Neuronal stem cell (in vitro differentiated cells): Measurements from ENCODE around the gene AKR1C2.
"Not testable (repeated sequence)": the region's sequence is repeated elsewhere in the genome, so short reads cannot be mapped to it uniquely, and the experiment has no call there.

Source experiments
- DNase-seq: peaks from one replicate; pipeline ENCODE4 v3.0.0-alpha.2; 2013; ENCODE audit warnings: low spot score
- H2AFZ ChIP-seq: one replicate; pipeline ENCODE4 v1.6.1; 2013; ENCODE audit warnings: mild to moderate bottlenecking, low read length, inconsistent platforms
- H2AK5ac ChIP-seq: 2 replicates; pipeline ENCODE4 v1.6.1; 2013; ENCODE audit warnings: low read depth, mild to moderate bottlenecking, inconsistent platforms, low read length, moderate library complexity, mixed read lengths
- H2BK120ac ChIP-seq: 2 replicates; pipeline ENCODE4 v1.6.1; 2013; ENCODE audit warnings: low read depth, mild to moderate bottlenecking, inconsistent platforms, low read length, moderate library complexity, mixed read lengths
- H2BK12ac ChIP-seq: one replicate; pipeline ENCODE4 v1.6.1; 2013; ENCODE audit warnings: low read length, inconsistent platforms
- H2BK15ac ChIP-seq: 2 replicates; pipeline ENCODE4 v1.6.1; 2013; ENCODE audit warnings: mild to moderate bottlenecking, low read length, inconsistent platforms, mixed read lengths
- H2BK5ac ChIP-seq: one replicate; pipeline ENCODE4 v1.6.1; 2013; ENCODE audit warnings: inconsistent platforms, mild to moderate bottlenecking, low read length, moderate library complexity
- H3K14ac ChIP-seq: one replicate; pipeline ENCODE4 v1.6.1; 2013; ENCODE audit warnings: low read length, inconsistent platforms
- H3K18ac ChIP-seq: 2 replicates; pipeline ENCODE4 v1.6.1; 2013; ENCODE audit warnings: low read length, inconsistent platforms
- H3K23ac ChIP-seq: 2 replicates; pipeline ENCODE4 v1.6.1; 2013; ENCODE audit warnings: low read depth, mild to moderate bottlenecking, mixed read lengths, low read length, inconsistent platforms; ENCODE audit not compliant: poor library complexity
- H3K27ac ChIP-seq: replicated peaks from 3 replicates; pipeline ENCODE4 v1.5.1; 2013; ENCODE audit warnings: low read length, inconsistent platforms
- H3K27me3 ChIP-seq, 3 experiments: 2 replicates each; pipeline ENCODE4 v1.6.1; 2013; ENCODE audit warnings: low read length in 3 of 3, mild to moderate bottlenecking in 2 of 3, inconsistent platforms in 1 of 3, low read depth in 1 of 3, mixed read lengths in 1 of 3, moderate library complexity in 1 of 3; ENCODE audit not compliant: control insufficient read depth in 3 of 3, insufficient read depth in 3 of 3
- H3K36me3 ChIP-seq, 2 donors: replicated peaks in 1 of 2; 2 replicates each; pipeline ENCODE4 v1.6.1; 2013; ENCODE audit warnings: low read length in 2 of 2; ENCODE audit not compliant: control insufficient read depth in 2 of 2, insufficient read depth in 2 of 2
- H3K4ac ChIP-seq: 2 replicates; pipeline ENCODE4 v1.6.1; 2013; ENCODE audit warnings: inconsistent platforms, mild to moderate bottlenecking, low read length, moderate library complexity
- H3K4me1 ChIP-seq, 2 donors: 1 replicate in 1 of 2; 2 replicates in 1 of 2; pipeline ENCODE4 v1.6.1; 2013; ENCODE audit warnings: low read length in 2 of 2, low read depth in 1 of 2; ENCODE audit not compliant: control insufficient read depth in 2 of 2, insufficient read depth in 1 of 2
- H3K4me2 ChIP-seq: one replicate; pipeline ENCODE4 v1.6.1; 2013; ENCODE audit warnings: mild to moderate bottlenecking, low read length, inconsistent platforms; ENCODE audit not compliant: insufficient read depth, poor library complexity, severe bottlenecking
- H3K4me3 ChIP-seq, 2 donors: 2 replicates each; pipeline ENCODE4 v1.5.1; 2013; ENCODE audit warnings: low read length in 2 of 2, mild to moderate bottlenecking in 2 of 2, inconsistent platforms in 1 of 2, moderate library complexity in 1 of 2
- H3K79me1 ChIP-seq: one replicate; pipeline ENCODE4 v1.6.1; 2013; ENCODE audit warnings: low read depth, mild to moderate bottlenecking, inconsistent platforms, low read length, moderate library complexity
- H3K9ac ChIP-seq: one replicate; pipeline ENCODE4 v1.6.1; 2013; ENCODE audit warnings: mild to moderate bottlenecking, low read depth, low read length, inconsistent platforms; ENCODE audit not compliant: poor library complexity
- H3K9me3 ChIP-seq, 2 donors: replicated peaks in 1 of 2; 2 replicates each; pipeline versions ENCODE3 to v1.6.1; 2013; ENCODE audit warnings: low read length in 2 of 2, mild to moderate bottlenecking in 2 of 2, inconsistent platforms in 1 of 2, low read depth in 1 of 2, mixed read lengths in 1 of 2, moderate library complexity in 1 of 2; ENCODE audit not compliant: control insufficient read depth in 2 of 2, insufficient read depth in 1 of 2
- H4K8ac ChIP-seq: one replicate; pipeline ENCODE4 v1.6.1; 2013; ENCODE audit warnings: low read depth, mild to moderate bottlenecking, inconsistent platforms, low read length, moderate library complexity
- H4K91ac ChIP-seq: one replicate; pipeline ENCODE4 v1.6.1; 2013; ENCODE audit warnings: low read length, low read depth, mild to moderate bottlenecking, inconsistent platforms; ENCODE audit not compliant: poor library complexity
- WGBS, 2 donors: extraction: QIAGEN DNeasy Blood & Tissue Kit; methylation state at CpG; one replicate each; pipeline ENCODE4 v1.1.7; 2013; ENCODE audit warnings: missing lambda C conversion rate in 2 of 2, mixed read lengths in 1 of 2; ENCODE audit not compliant: insufficient read length in 2 of 2, insufficient replicate concordance in 1 of 2; ENCODE audit errors: extremely low coverage in 2 of 2; 5-methylcytosine and 5-hydroxymethylcytosine counted together

The AKR1C2 gene

GRCh38 chr10:4990217-4990616, 13.4 kb downstream of the AKR1C2 start:
- no CpG with 5 or more reads among the region's 2 CpGs for WGBS, 2 donors
- H3K36me3 ChIP-seq: no peaks in the 10 kb centered on the region

DNA sequence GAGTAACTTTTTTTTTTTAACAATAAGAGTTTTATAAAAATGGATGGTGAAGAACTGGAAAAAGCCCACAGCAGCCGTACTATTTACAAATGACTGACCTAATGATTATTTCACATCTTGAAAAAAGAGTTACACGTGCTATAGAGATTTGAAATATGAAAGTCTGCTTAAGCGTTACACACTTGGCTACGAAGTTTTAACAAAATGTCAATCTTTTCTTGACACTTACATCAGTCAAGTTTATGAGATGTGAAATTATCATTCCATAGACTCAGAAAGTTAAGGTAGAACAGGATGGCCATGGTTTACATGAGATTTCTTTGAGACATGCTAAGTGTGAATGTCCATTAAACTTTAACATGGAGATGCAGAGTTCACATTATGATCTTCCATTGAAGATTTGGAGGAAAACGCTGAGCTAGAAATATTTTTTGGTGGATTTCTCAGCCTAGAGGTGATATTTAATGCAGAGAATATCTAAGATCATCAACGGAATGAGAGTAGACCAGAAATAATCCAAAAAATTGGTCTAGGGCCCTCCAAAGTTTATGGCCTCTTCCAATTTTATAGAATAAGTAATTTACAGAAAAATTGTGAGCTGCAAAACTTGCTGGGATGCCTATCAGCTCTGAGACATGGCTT, 15.5 kb downstream of the AKR1C2 start:
- not testable (repeated sequence) for H3K27me3 ChIP-seq, H4K8ac ChIP-seq, H3K14ac ChIP-seq, H3K4ac ChIP-seq, H2AK5ac ChIP-seq, H2BK120ac ChIP-seq, H3K79me1 ChIP-seq, H3K9me3 ChIP-seq, H3K9ac ChIP-seq, H3K27ac ChIP-seq, H3K4me2 ChIP-seq, H3K36me3 ChIP-seq, H3K4me1 ChIP-seq, H2BK5ac ChIP-seq, H3K18ac ChIP-seq, H4K91ac ChIP-seq, H2BK15ac ChIP-seq, H2AFZ ChIP-seq, H2BK12ac ChIP-seq, H3K23ac ChIP-seq, DNase-seq, H3K4me3 ChIP-seq
- WGBS, 2 donors: no CpG with 5 or more reads among the region's 6 CpGs

More at GRCh38 chr10:4990217-4990616, 13.4 kb downstream of the AKR1C2 start:
- Histone ChIP-seq H3K4me1 (no peaks in the 10 kb centered on the region), H3K27me3 (no peaks in the 10 kb centered on the region), H3K9ac (no peak overlapping the region), H2BK120ac (no peak overlapping the region), H3K4me2 (no peak overlapping the region), H2BK12ac (no peak overlapping the region), H3K14ac (no peak overlapping the region), H3K4ac (no peak overlapping the region), H2AFZ (no peak overlapping the region), H3K18ac (no peak overlapping the region), H3K79me1 (no peaks in the 10 kb centered on the region), H4K8ac (no peak overlapping the region), H3K4me3 (no peak overlapping the region), H3K9me3 (no peaks in the 10 kb centered on the region), H3K23ac (no peak overlapping the region), H2AK5ac (no peak overlapping the region), H4K91ac (no peak overlapping the region), H2BK5ac (no peak overlapping the region), H3K27ac (no peak overlapping the region), H2BK15ac (no peak overlapping the region)
- no peak for DNase-seq

- Histone ChIP-seq H2BK5ac (no peak overlapping the region), H3K9me3 (no peaks in the 10 kb centered on the region), H3K23ac (no peak overlapping the region), H3K4me2 (no peak overlapping the region), H3K79me1 (no peaks in the 10 kb centered on the region), H3K9ac (no peak overlapping the region), H3K18ac (no peak overlapping the region), H4K91ac (no peak overlapping the region), H2BK12ac (no peak overlapping the region), H2AFZ (no peak overlapping the region), H3K4me1 (peaks cover 0 to 6% of the 10 kb centered on the region in 2 donors), H3K27me3 (no peaks in the 10 kb centered on the region), H2AK5ac (no peak overlapping the region), H3K4ac (no peak overlapping the region), H2BK120ac (no peak overlapping the region), H3K14ac (no peak overlapping the region), H2BK15ac (no peak overlapping the region), H3K4me3 (no peak overlapping the region), H4K8ac (no peak overlapping the region), H3K36me3 (no peaks in the 10 kb centered on the region), H3K27ac (no peak overlapping the region)
- WGBS, 2 donors: no CpG with 5 or more reads among the region's 7 CpGs
- DNase-seq: no peak
These were observed 18.6 kb downstream of the AKR1C2 start for GRCh38 chr10:4984971-4985594.

- no peak overlapping the region for H3K27ac ChIP-seq
- H3K36me3 ChIP-seq: no peaks in the 10 kb centered on the region
- H3K9me3 ChIP-seq: no peaks in the 10 kb centered on the region
- no peak overlapping the region for H4K8ac ChIP-seq
- H2BK12ac ChIP-seq: no peak overlapping the region
- no peak for DNase-seq
- H3K4me1 ChIP-seq: peaks cover 0 to 6% of the 10 kb centered on the region in 2 donors
- H3K23ac ChIP-seq: no peak overlapping the region
- no peak overlapping the region for H2BK15ac ChIP-seq
- H3K9ac ChIP-seq: no peak overlapping the region
- no peak overlapping the region for H3K14ac ChIP-seq
- no peak overlapping the region for H3K18ac ChIP-seq
- H3K4me2 ChIP-seq: no peak overlapping the region
- no peak overlapping the region for H2BK120ac ChIP-seq
- no peaks in the 10 kb centered on the region for H3K27me3 ChIP-seq
- no peak overlapping the region for H3K4me3 ChIP-seq
- H2BK5ac ChIP-seq: no peak overlapping the region
- H2AK5ac ChIP-seq: no peak overlapping the region
- WGBS, 2 donors: no CpG with 5 or more reads among the region's 10 CpGs
- no peak overlapping the region for H4K91ac ChIP-seq
- no peak overlapping the region for H3K4ac ChIP-seq
- no peak overlapping the region for H2AFZ ChIP-seq
- H3K79me1 ChIP-seq: no peaks in the 10 kb centered on the region
These were observed 19.4 kb downstream of the AKR1C2 start for GRCh38 chr10:4984223-4984622.
